ENCODE results near the gene PITPNM2.
"Not testable (repeated sequence)": the region's sequence is repeated elsewhere in the genome, so short reads cannot be mapped to it uniquely, and the experiment has no call there.

PITPNM2 gene

DNA sequence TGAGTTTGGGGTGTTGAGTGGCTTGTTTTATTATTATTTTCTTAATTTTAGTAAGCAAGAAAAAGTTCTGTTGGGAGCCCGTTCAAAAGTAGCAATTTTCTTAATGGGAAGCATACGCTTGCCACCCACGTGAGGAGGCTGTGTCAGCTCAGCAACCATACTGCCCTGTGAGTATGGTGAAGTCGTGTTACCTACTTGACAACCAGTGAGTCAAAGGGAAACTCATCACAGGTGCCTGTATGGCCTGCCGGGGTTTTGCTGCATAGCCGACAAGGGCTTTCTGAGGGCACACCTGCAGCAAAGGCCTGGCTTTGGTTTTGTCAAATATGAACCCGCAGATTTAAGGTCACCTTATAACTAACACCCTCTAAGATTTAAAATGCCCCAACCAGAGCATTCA lies 31.1 kb downstream of the PITPNM2 start:
- DNase-seq, result no peak

DNA sequence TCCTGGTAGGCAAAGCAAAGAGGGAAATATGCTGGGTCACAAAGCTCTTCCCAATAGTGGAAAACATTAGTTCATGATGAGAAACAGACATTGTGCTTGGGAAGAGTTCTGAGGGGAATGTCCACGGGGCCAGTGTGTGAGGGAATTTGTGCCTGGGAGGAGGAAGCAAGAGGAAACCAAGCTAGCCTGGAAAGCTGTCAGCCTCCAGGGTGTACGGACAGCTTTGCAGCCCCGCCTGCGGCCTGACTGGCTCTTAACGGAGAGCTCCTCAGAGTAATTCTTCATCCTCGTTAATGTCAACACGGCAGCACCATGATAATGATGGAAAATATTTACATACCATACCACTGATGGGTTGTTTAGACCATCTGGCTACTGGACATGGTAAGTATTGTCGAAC lies 32.4 kb downstream of the PITPNM2 start:
- DNase-seq, result no peak

DNA sequence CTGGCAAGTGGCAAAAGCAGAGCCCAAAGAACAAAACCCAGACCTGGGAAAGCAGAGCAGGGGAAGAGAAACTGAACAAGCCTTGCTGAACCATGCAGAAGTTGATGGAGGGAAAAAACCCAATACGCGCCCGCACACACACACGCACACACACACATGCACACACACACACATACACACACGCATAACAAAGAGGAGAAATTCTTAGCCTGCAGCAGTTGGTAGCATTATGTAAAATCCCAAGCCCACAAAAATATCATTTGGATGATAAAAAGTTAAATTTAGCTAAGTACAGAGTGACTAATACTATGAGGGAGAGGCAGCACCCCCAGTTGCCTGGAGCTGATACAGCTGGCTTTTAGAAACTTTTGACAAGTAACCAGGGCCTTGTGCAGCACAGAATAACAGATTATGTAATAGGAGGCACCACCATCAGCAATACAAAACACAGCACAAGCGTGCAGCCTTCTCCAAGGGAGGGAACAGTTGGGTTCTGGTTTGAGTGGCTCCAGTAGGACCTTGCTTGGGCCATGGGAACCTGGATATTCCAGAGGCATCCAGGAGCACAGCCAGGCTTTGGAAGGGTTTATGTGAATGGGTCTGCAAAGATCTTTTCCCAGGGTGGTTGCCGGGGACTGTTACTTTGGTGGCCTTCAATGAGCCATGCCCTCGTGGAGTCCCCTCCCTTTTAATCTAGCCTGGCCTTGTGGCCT lies 35.3 kb downstream of the PITPNM2 start:
- no peak for DNase-seq

DNA sequence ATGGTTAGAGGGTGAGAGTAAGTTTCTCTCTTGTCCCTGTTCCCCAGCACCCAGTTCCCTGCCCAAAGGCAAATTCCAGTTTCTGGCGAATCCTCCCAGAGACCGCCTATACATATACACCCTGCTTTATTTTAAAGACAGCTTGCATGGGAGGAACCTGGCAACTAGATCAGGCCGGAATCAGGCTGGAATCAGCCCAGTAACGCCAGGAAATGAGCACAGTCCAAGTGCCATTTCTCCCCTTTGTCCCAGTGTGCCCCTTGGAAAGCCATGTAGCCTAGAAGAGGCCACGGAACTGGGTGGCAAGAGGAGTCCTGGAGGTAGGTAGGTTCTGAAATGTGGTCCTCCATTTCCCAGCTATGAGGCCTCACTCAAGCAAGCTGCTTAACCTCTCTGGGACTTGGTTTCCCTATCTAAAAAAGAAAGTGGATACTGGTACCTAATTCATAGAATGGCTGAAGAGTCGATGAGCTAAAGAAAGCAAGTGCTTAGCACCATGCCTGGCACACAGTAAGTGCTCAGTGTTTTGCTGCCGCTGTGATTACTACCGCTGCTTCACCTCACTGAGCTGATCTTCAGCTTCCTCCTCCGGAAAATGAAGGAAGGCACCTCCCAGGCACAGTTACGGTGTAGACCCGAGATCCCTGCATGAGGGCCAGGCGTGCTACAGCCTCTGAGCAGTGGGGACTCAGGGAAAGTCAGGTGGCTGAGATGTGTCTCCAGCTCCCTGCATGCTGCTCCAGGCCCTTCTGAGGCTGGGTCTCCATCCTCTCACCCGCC lies 36.4 kb downstream of the PITPNM2 start:
- DNase-seq, result no peak

DNA sequence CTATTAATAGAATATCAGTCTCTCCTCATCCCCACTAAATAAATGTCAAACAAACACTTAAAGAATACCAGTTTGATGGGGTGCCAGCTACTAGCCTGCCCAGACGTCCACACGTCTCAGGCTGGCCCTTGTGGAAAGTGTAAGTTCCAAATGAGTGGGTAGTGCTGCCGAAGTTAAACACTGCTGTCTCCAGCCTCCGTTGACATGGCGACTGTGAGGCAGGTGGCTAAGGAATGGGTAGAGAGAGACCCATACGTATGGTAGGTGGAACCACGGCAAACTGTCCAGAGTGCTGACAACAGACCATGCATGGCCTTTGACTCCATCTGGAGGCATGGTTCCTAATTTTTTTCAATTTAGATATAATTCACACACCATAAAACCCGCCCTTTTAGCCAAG lies 37.9 kb downstream of the PITPNM2 start:
- no peak for DNase-seq

DNA sequence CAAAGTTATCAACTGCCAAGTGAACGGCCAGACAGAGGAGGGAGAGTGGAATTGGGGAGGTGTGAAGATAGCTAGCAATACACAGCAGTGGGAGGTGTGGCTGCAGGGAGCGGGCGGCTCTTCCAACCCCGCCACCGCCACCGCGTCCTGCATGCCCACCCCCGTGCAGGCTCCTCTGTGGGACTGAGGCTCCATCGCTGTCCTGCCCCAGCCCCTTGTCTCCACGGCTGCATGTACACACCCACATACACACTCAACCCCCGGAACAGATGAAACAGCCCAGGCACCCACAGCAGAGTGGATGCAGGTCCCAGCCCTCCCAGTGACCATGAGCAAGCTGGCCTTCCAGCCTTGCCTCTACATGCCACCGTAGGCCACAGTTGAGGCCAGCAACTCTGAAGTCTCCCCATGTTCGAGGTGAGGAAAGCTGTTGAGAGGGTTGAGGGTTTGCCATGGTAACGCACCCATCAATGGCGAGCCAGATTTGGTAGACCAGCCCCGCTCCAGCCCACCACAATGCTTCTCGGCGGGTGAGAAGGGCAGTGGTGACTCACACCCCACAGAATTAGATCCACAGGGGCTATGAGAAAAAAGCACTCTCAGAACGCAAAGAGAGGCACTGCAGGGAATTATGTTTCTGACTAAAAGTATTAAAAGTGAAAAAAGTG lies 39.3 kb downstream of the PITPNM2 start:
- no peak for DNase-seq

DNA sequence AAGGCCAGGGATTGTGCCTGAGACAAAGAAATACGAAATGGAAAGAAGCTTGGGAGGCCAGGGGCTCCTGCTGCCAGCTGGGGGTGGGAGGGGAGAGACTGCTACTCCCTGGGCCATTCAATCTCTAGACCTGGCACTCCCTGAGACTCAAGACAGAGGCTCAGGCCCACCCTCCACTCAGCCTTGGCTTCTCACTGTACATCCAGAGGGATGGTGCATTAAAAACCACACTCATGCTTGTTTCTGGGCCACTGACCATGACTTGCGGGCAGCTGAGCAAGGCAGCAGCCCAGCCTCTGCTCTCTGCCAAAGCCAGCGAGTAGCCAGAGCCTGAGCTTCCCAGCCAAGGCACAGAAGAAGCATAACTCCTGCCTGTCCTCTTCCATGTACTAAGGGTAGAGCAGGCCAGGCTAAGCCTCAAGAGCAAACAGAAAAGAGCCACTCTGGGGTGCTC lies 41.5 kb downstream of the PITPNM2 start:
- no peak for DNase-seq

DNA sequence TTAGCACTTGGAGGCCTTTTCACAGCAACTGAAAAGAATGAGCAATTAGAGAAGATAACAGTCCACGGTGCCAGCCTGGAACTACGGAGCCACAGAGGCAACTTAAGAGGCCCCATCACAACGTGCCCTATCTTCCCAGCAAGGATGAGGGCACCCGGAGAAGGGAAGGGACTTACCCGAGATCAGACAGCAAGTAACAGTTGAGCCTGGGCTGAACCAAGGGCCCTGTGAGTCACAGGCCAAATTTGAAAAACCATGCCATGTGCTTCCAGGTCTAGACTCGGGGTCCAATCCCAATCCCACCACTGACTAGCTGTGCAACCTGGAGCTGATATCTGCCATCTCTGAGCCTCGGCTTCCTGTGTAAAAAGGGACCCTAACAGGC lies 42.2 kb downstream of the PITPNM2 start:
- no peak for DNase-seq

DNA sequence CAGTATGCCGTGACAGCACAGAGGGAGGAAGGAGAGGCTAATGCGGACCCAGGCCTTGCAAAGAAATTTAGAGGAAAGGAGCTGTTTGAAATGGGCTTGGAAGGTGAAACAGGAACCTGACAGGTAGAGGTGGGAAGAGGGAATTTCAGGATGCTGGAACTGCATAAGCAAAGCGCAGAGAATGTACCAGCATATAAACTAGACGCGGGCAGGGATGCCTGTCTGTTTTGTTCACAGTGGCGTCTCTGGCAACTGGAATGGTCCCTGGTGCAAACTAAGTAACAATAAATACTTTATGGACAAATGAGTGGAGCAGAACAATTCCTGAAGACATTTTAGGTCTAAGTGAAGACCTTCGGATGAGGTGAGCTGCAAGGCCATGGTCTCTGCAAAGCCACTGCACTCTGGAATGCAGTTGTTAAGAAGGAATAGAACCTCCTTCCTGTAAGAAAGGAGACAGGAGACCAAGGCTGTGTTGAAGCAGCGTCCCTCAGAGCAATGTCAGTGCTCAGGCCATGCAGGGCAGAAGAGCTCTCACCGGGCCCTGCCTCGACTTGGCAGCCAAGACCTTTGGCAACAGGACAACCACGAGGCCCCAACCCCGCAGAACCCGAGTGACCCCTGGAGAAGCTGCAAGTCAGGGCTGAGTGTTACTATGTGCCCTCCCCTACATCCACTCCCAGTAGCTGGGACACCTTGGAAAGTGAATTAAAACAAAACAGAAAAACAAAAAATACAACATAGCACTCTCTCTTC lies 42.8 kb downstream of the PITPNM2 start:
- DNase-seq, result no peak

DNA sequence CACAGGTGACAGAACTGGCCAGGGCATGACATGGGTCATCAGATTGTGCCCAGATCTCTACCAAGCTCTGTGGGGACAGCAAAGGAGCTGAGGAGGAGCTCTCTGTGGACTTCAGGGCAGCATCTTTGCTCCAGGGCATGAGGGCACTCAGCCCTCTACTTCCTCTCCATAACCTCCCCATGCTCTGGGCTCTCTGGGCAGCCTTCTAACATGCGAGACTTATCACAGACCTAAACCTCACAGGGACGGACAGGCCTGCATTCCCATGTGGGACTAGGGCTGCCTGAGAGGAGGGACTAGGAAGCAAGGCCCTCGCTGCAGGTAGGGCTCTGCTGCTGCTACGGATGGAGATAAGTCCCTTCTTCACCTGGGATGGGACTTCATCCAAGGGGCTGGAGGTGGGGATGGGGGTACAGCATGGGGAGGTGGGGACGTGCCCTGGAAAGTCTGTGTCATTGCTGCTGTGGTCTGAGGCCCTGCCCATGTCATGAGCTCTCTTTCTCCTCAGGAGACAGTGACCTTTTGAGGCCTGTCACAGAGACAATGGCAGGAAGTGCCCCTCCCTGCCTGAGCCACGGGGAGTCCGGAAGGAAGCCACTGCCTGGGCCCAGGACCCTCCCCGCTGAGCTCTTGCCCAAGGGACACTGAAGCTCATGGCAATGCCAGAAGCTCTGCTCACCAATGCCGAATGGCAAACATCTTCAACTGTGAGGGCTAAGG lies 44.1 kb downstream of the PITPNM2 start:
- no peak for DNase-seq

DNA sequence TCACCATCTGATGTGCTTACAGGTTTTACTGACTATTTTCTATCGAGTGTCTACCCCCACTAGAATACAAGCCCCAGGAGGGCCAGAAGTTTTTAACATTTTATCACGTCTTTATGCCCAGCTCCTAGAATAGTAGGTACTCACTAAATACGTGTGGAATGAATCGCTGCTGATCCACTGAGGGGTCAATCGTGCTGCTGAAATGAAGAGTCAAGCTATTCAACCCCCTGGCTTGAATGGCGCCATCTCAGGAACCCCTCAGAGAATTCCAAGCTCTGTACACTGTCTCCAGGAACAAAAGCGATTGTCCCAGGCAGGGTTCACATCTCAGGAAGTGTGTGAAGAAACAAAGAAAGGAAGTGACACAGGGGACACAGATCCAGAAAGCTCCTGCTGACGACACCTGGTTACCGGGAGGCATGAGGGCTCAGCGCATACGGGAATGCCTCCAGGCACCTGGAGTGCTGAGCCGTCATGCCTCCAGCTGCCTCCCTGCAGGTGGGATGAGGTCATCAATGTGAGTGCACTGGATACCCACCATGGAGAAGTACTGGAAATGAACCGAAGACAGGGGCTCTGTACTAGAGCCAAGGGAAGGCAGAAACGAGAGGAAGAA lies 45.6 kb downstream of the PITPNM2 start:
- no peak for DNase-seq

DNA sequence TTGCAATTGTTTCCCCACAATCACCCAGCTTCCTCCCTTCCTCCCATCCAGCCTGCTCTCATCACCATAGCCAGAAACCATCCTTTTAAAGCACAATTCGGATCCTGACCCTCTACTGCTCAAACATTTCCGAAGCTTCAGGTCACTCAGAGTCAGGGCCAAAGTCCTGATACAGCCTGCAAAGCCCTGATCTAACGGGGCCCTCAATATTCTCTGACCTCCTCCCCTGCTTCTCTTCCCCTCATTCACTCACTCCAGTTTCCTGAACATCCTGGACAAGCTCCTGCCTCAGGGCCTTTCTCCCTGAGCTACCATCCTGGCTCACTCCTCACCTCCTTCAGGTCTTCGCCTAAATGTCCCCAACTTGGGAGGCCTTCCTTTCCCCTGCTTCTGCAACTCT lies 46.1 kb downstream of the PITPNM2 start:
- DNase-seq, result no peak

DNA sequence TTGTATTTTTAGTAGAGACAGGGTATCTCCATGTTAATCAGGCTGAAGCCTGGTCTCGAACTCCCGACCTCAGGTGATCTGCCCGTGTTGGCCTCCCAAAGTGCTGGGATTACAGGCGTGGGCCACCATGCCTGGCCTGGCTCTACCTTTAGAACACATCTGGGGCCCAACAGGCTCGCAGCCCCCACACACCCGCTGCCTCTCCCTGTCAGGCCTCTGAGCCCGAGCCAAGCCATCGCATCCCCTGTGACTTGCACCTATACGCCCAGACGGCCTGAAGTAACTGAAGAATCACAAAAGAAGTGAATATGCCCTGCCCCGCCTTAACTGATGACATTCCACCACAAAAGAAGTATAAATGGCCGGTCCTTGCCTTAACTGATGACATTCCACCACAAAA lies 46.8 kb downstream of the PITPNM2 start:
- DNase-seq, result not testable (repeated sequence)

DNA sequence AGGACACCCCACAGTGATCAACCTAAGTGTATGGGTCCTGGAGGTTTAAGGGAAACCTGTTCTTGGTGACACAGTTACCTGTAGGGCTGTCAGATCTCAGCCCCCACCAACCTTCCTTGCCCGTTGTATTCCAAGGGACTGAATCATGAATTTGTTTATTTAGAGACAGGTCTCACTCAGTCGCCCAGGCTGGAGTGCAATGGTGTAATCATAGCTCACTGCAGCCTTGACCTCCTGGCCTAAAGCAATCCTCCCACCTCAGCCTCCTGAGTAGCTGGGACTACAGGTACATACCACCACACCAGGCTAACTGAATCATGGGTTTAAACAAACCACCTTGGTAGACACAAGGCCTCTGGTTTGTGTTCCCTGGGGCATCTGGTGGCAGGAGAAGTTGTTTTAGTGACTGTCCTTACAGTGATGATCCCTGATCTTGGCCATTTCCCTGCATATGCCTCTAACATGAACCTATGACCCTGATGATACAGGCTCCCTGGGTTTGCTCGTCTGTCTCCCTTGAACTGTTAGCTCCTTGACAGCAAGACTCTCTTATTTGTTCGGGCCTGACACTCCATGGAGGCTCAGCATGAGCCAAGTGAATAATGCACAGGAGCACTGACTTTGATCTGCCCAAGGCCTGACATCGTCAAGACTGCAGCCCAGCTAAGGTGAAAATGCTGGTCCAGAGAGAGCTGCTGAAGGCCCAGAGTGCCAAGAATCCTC lies 47.9 kb downstream of the PITPNM2 start:
- no peak for DNase-seq

DNA sequence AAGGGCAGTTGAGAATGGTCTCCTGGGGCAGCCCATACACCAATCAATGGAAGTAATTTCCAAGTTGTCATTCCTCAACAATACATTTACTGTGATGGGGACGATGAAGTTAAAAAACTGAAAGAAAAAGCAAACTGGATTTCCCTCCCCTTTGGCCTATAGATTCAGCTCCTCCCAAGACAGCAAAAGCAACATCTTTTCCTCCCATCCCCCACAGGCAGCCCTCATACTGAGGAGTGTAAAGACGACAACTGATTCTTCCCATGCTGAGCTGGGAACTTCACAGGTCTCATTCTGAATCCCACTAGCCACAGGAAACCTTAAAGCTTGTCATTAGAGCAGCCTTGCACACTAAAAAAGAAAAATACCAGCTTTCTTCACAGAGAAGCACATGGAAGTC lies 48.5 kb downstream of the PITPNM2 start:
- DNase-seq, result no peak

DNA sequence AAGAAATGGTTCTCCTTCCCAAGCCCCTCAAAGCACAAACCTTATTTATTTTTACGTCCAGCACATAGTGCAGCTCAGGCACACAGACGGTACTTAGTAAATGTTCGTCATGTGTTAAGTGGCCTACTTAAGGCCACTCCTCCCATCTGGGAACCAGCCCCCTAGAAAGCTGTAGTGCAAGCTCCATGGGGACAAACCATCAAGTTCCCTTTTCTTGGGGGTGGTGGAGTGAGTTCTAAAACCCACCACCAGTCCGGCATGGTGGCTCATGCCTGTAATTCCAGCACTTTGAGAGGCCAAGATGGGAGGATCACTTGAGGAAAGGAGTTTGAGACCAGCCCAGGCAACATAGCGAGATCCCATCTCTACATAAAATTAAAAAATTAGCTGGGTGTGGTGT lies 49.4 kb downstream of the PITPNM2 start:
- DNase-seq, result no peak
